Esophagus muscularis mucosa (tissue), 4 donors: ENCODE measurements around the gene MMD. TPM values are rescaled to one million over a fixed set of nuclear protein-coding genes. Genes with fewer than 3 reads are reported as not detected.
A peak's percentile ranks its signal among the peaks of the same experiment; 100 is the strongest.
"Not testable (repeated sequence)": the region's sequence is repeated elsewhere in the genome, so short reads cannot be mapped to it uniquely, and the experiment has no call there.

Experiments used
- DNase-seq: peaks from one replicate; pipeline ENCODE4 v3.0.0-alpha.2; 2017; ENCODE audit errors: extremely low spot score
- H3K27ac ChIP-seq, 4 donors: fragments of 200-600 bp; sonication (generic); replicated peaks in 1 of 4; 1 replicate in 3 of 4; 2 replicates in 1 of 4; pipeline ENCODE4 v1.5.1; 2016 to 2019; ENCODE audit warnings: mild to moderate bottlenecking in 1 of 4
- H3K27me3 ChIP-seq, 4 donors: fragments of 200-600 bp; sonication (generic); one replicate each; pipeline versions ENCODE4 v1.5.1 to v1.6.0; 2016 to 2019
- H3K36me3 ChIP-seq, 4 donors: fragments of 200-600 bp; sonication (generic); one replicate each; pipeline ENCODE4 v1.5.1; 2016 to 2019
- H3K4me1 ChIP-seq, 4 donors: fragments of 200-600 bp; sonication (generic); one replicate each; pipeline ENCODE4 v1.5.1; 2016 to 2019
- H3K4me3 ChIP-seq, 4 donors: fragments of 200-600 bp; sonication (generic); 1 replicate in 2 of 4; 2 replicates in 2 of 4; pipeline ENCODE4 v1.5.1; 2016 to 2019; ENCODE audit warnings: mild to moderate bottlenecking in 4 of 4, moderate library complexity in 1 of 4
- H3K9me3 ChIP-seq, 4 donors: fragments of 200-600 bp; sonication (generic); 1 replicate in 3 of 4; 2 replicates in 1 of 4; pipeline ENCODE4 v1.5.1; 2016 to 2019
- EP300 ChIP-seq: sonication (generic); formaldehyde crosslinking; IDR thresholded peaks from one replicate; pipeline ENCODE4 v1.6.1; 2017; ENCODE audit warnings: antibody characterized with exemption
- POLR2A ChIP-seq: fragments of 450-650 bp; IDR thresholded peaks from one replicate; pipeline ENCODE4 v1.6.1; 2017; ENCODE audit warnings: antibody characterized with exemption, moderate library complexity, mild to moderate bottlenecking, low read depth
- POLR2AphosphoS5 ChIP-seq, 2 donors: sonication (generic); formaldehyde crosslinking; IDR thresholded peaks; one replicate each; pipeline ENCODE4 v1.6.1; 2017; ENCODE audit warnings: antibody characterized with exemption in 2 of 2
- WGBS: methylation state at CpG from one replicate; pipeline ENCODE4 v1.1.5; 2018; 5-methylcytosine and 5-hydroxymethylcytosine counted together
- intact Hi-C: fragments of 100-400 bp; cut with DNase I; formaldehyde crosslinking; loops from one replicate; pipeline ENCODE4 v1.15.1; 2023
- total RNA-seq, 4 donors: library from RNA; depleted of rRNA; stranded (reverse); fragments of >200 nt; gene quantifications; one replicate each; pipeline versions ENCODE4 v1.1.0 to v1.2.1, GENCODE V29; 2016
- TF ChIP-seq, protein P1 (sequence below), 3 experiments: fragments of 200-600 bp in 2 of 3; fragments of 450-650 bp in 1 of 3; sonication (generic) in 2 of 3; IDR thresholded peaks; one replicate each; pipeline ENCODE4 v1.5.1; 2017 to 2019; ENCODE audit warnings: antibody characterized with exemption in 3 of 3, mild to moderate bottlenecking in 2 of 3, moderate library complexity in 1 of 3

Gene MMD
- total RNA-seq, 4 donors from 2014 or later = 28.5 to 43.9 (median 32.4) TPM

DNA sequence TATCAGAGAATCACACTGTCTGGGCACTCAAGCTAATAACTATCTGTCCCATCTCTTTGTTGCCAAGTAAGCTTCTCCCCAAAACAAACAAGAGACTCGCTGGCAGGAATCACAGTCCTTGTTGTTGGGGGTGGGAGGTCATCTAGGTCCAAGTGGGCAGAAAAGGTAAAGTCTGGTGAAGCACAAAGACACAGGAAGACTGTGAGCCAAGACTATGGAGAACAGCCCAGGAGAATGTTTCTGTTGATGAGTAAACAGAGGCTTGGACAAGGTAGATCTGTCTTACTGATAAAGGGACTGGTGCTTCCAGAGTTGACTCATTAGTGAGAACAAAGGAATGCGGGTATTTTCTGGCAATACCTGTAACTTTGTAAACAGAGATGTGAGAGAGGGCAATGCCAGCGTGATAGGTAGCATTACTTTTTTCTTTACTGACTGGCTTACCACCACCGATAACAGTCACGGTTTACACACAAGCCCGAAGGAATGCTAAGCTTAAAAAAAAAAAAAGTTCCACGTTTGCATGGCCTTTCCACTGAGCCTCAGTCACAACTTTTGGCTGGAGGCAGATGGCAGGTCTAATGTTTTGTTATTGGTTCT is 11.5 kb upstream of the MMD start:
- Histone ChIP-seq H3K4me1 (peaks cover 6 to 43% (median 36%) of the 10 kb centered on the region in 4 donors), H3K27ac (peak overlapping the region; percentile 41 to 70 (median 58)), H3K9me3 (no peaks in the 10 kb centered on the region), H3K36me3 (no peaks in the 10 kb centered on the region), H3K4me3 (no peak overlapping the region), H3K27me3 (no peaks in the 10 kb centered on the region)
- 34% methylated on average over 7 of the region's 7 CpGs for WGBS
- DNase-seq = no peak
- intact Hi-C loops = no loop called here
- no peak for TF ChIP-seq POLR2AphosphoS5 (IDR thresholded peaks at IDR 0.05)
- no peak for TF ChIP-seq POLR2A
- TF ChIP-seq, protein P1, sequence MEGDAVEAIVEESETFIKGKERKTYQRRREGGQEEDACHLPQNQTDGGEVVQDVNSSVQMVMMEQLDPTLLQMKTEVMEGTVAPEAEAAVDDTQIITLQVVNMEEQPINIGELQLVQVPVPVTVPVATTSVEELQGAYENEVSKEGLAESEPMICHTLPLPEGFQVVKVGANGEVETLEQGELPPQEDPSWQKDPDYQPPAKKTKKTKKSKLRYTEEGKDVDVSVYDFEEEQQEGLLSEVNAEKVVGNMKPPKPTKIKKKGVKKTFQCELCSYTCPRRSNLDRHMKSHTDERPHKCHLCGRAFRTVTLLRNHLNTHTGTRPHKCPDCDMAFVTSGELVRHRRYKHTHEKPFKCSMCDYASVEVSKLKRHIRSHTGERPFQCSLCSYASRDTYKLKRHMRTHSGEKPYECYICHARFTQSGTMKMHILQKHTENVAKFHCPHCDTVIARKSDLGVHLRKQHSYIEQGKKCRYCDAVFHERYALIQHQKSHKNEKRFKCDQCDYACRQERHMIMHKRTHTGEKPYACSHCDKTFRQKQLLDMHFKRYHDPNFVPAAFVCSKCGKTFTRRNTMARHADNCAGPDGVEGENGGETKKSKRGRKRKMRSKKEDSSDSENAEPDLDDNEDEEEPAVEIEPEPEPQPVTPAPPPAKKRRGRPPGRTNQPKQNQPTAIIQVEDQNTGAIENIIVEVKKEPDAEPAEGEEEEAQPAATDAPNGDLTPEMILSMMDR (IDR thresholded peaks at IDR 0.05) = no peak

DNA sequence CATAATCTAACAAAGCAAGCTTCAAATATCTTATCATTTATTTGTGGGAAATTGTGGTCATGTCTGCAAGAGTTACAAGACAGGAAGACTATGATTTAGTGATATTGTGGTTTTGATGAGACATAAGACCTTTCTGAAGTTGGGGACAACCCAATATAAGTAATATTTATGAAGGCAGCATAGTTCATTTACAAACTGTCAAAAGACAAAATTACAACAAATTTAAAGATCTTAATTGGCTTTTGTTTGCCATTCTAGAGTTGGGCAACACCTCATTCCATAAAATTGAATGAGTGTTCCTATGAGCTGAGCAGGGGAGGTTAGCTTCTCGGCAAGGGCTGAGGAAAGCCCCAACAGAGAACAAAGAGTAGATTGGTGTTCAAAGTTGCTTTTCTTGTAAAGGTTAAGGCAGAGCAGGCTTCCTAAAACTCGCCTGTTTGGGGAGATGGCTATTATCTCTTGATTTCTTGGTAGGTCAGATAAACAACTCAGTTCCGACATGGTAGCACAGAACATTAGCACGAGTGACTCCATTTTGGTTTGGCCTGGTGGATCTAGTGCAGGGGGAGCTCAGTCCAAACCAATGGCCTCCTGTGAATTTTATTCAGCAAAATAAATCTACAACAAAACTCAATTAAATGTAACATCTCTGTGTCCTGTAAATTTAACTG is 10.9 kb upstream of the MMD start:
- Histone ChIP-seq H3K4me1 (peaks cover 6 to 43% (median 36%) of the 10 kb centered on the region in 4 donors), H3K9me3 (no peaks in the 10 kb centered on the region), H3K4me3 (no peak overlapping the region), H3K27ac (peak overlapping the region in 2 of 4 donors; percentile 58 to 70), H3K27me3 (no peaks in the 10 kb centered on the region), H3K36me3 (no peaks in the 10 kb centered on the region)
- 84% methylated on average over 4 of the region's 4 CpGs for WGBS
- intact Hi-C loops = no loop called here
- DNase-seq = no peak
- no peak for TF ChIP-seq POLR2AphosphoS5 (IDR thresholded peaks at IDR 0.05)
- TF ChIP-seq, protein P1 (IDR thresholded peaks at IDR 0.05) = no peak
- TF ChIP-seq EP300 = no peak
- no peak for TF ChIP-seq POLR2A

DNA sequence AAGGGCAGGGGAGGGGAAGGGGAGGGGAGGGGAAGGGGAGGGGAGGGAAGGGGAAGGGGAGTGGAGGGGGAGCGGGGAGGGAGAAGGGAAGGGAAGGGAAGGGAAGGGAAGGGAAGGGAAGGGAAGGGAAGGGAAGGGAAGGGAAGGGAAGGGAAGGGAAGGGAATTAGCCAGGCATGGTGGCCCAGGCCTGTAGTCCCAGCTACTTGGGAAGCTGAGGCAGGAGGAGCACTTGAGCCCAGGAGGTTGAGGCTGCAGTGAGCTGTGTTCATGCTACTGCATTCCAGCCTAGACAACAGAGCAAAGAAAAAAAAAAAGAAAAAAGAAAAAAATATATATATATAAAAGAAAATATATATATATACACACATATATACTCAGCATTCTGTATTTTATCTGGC is 10.3 kb upstream of the MMD start:
- H3K36me3 ChIP-seq, DNase-seq, H3K27me3 ChIP-seq, H3K27ac ChIP-seq, intact Hi-C loops, H3K9me3 ChIP-seq, H3K4me3 ChIP-seq: not testable (repeated sequence)
- WGBS = no CpG with 5 or more reads among the region's 1 CpG
- peaks cover 6 to 37% (median 34%) of the 10 kb centered on the region in 4 donors for H3K4me1 ChIP-seq

DNA sequence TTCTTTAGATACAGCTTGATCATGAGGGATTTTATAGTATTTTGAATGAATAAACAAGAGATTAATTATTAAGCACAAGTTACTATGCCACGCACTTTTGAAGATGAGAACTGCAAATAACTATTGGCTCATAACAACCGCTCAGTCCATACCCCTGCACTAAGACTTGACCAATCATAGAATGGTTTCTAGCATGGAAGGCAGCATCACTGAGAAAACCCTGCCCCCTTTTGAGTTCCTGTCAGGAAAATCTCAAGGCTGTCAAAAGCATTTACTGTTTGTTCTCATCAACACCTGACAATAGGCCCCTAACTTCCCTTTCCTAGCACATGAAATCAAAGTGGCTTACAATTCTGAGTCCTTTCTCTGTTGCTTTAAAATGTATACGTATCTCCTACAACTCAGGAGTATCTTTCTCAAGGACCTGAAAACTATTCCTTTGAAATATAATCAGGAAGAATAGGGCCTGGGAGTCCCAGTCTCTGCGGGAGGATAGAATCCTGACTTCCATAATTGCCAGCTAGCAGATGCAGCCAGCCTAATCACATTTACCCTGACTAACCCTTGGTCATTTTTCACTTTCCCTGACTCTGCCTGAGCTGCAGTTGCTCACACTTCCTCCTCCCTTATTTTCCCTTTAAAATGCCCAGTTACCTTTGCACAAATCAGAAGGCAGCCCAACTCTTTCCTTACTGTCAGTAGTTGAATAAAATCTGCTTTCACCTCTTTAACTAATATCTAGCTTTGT is 9.1 kb upstream of the MMD start:
- 61% methylated on average over 4 of the region's 4 CpGs for WGBS
- no peak overlapping the region for H3K4me3 ChIP-seq
- H3K27ac ChIP-seq = peak overlapping the region in 2 of 4 donors; percentile 18 to 45
- H3K27me3 ChIP-seq = no peaks in the 10 kb centered on the region
- peaks cover 6 to 35% (median 30%) of the 10 kb centered on the region in 4 donors for H3K4me1 ChIP-seq
- TF ChIP-seq POLR2A (no peak), POLR2AphosphoS5 (IDR thresholded peaks at IDR 0.05) (no peak), EP300 (no peak)
- TF ChIP-seq, protein P1 (IDR thresholded peaks at IDR 0.05) = no peak
- intact Hi-C loops = no loop called here
- H3K36me3 ChIP-seq = no peaks in the 10 kb centered on the region
- DNase-seq = no peak
- H3K9me3 ChIP-seq = no peaks in the 10 kb centered on the region

DNA sequence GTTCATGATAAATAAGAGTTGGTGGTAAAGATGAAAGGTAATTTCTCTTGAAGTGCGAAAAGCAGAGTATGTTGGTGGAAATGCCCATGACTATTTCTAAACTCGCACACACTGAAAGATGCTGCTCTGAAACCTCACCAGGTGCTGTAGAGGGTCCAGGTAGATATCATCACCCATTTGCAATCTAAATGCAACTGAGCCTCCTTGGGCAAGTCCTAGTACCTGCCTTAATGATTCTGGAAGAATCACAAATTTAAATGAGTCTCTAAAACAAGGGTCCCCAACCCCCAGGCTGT is 5.9 kb upstream of the MMD start:
- Histone ChIP-seq H3K4me3 (no peak overlapping the region), H3K4me1 (peaks cover 6 to 24% (median 17%) of the 10 kb centered on the region in 4 donors), H3K9me3 (no peaks in the 10 kb centered on the region), H3K27me3 (no peaks in the 10 kb centered on the region), H3K27ac (peak overlapping the region in 1 of 4 donors; percentile 25), H3K36me3 (no peaks in the 10 kb centered on the region)
- TF ChIP-seq POLR2AphosphoS5 (IDR thresholded peaks at IDR 0.05) = no peak
- TF ChIP-seq POLR2A = no peak
- no peak for TF ChIP-seq EP300
- TF ChIP-seq, protein P1 (IDR thresholded peaks at IDR 0.05) = no peak
- intact Hi-C loops = no loop called here
- 97% methylated on average over 2 of the region's 2 CpGs for WGBS
- DNase-seq = no peak
